Measurements from ENCODE around the gene GSK3A.

The GSK3A gene

GRCh38 chr19:42242512-42243409 lies at the start of gene GSK3A:
TSS of gene GSK3A (minus strand) at chr19:42242602. CDS start at chr19:42242465, 137 bp downstream.
- TF ChIP-seq CTCF (IDR thresholded peaks at IDR 0.05; ENCODE audit: borderline replicate concordance, insufficient read depth, low read depth, low read length) = no peak
- H3K4me3 ChIP-seq (ENCODE audit: low read depth, low read length) = peak within 1 kb of the TSS; percentile 78

DNA sequence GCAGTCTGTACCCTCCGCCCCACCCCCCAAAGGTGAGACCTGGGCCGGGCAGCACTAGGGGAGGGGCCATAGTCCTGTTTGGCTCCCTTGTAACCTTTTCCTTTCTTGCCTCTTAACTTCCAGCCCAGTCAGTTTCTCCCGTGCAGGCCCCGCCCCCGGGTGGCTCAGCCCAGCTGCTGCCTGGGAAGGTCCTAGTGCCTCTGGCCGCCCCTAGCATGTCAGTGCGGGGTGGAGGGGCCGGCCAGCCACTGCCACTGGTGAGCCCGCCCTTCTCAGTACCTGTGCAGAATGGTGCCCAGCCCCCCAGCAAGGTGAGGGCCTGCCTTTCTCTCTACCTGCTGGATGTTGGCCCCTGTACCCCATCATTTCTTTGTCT lies 49.0 kb upstream of the GSK3A start:
- TF ChIP-seq CTCF (IDR thresholded peaks at IDR 0.05; ENCODE audit: borderline replicate concordance, insufficient read depth, low read depth, low read length) = no peak
- H3K4me3 ChIP-seq (ENCODE audit: low read depth, low read length) = no peak overlapping the region

DNA sequence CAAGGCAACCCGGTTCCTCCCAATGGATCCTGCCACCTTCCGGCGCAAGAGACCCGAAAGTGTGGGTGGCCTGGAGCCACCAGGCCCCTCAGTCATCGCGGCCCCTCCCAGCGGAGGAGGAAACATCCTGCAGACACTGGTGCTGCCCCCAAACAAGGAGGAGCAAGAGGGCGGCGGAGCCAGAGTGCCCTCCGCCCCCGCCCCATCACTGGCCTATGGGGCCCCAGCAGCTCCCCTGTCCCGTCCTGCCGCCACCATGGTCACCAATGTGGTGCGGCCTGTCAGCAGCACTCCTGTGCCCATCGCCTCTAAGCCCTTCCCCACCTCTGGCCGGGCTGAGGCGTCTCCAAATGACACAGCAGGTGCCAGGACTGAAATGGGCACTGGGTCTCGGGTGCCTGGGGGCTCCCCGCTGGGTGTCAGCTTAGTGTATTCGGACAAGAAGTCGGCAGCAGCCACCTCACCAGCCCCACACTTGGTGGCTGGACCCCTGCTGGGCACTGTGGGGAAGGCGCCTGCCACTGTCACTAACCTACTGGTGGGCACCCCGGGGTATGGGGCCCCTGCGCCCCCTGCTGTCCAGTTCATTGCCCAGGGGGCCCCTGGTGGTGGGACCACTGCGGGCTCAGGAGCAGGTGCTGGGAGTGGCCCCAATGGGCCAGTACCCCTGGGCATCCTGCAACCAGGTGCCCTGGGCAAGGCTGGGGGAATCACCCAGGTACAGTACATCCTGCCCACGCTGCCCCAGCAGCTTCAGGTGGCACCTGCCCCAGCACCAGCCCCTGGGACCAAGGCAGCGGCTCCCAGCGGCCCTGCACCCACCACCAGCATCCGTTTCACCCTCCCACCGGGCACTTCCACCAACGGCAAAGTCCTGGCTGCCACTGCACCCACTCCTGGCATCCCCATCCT lies 48.4 kb upstream of the GSK3A start:
- H3K4me3 ChIP-seq (ENCODE audit: low read depth, low read length) = no peak overlapping the region
- peak; percentile 72 for TF ChIP-seq CTCF (IDR thresholded peaks at IDR 0.05; ENCODE audit: borderline replicate concordance, insufficient read depth, low read depth, low read length)

GRCh38 chr19:42290136-42290522 lies 47.7 kb upstream of the GSK3A start:
- H3K4me3 ChIP-seq (ENCODE audit: low read depth, low read length) = no peak overlapping the region
- TF ChIP-seq CTCF (IDR thresholded peaks at IDR 0.05; ENCODE audit: borderline replicate concordance, insufficient read depth, low read depth, low read length) = no peak

DNA sequence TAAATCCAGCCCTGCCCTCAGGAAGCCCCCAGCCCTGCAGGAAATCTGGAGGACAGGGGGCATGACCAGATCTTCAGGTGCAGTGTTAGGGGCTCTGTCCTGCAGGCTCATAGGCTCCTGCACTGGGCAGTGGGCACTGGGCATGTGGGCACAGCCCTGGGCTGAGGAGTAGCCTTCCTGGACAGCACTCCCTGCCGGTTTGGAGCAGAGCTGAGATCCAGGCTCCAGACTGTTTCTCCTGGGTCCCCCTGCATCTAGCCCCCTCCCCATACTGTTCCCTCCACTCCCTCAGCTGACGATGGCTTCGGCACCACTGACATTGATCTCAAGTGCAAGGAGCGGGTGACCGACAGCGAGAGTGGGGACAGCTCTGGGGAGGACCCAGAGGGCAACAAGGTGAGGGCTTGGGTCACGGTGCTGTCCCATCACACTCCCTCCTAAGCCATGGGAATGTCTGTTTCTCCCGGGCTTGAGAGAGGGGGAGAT lies 47.2 kb upstream of the GSK3A start:
- TF ChIP-seq CTCF (IDR thresholded peaks at IDR 0.05; ENCODE audit: borderline replicate concordance, insufficient read depth, low read depth, low read length) = no peak

DNA sequence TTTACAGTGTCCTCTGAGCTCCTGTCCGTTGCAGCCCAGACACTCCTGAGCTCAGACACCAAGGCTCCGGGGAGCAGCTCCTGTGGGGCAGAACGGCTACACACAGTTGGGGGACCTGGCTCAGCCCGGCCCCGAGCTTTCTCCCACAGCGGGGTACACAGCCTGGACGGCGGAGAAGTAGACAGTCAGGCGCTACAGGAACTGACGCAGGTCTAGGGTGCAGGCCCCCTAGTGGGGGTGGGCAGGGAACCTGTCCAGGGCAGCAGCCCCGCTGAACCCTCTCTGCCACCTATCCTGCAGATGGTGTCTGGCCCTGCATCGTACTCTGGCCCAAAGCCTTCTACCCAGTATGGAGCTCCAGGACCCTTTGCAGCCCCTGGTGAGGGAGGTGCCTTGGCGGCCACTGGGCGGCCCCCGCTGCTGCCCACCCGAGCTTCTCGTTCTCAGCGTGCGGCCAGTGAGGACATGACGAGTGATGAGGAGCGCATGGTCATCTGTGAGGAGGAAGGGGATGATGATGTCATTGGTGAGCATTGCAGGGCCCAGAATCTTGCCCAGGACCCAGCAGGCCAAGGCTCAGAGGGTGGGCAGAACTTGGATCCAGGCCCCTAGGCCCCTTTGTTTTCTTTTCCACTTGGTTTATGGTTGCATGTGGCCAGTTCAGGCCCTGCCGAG lies 46.6 kb upstream of the GSK3A start:
- no peak for TF ChIP-seq CTCF (IDR thresholded peaks at IDR 0.05; ENCODE audit: borderline replicate concordance, insufficient read depth, low read depth, low read length)
- H3K4me3 ChIP-seq (ENCODE audit: low read depth, low read length) = no peak overlapping the region

More for the DNA sequence above, 47.2 kb upstream of the GSK3A start:
- no peak overlapping the region for H3K4me3 ChIP-seq (ENCODE audit: low read depth, low read length)
